Activated naive CD4-positive, alpha-beta T cell treated with anti-CD3 and anti-CD28 coated beads, Interleukin-2, amount 50 U/mL, for 24 hours (primary cell): ENCODE results near the gene ANAPC1.
"Not testable (repeated sequence)": the region's sequence is repeated elsewhere in the genome, so short reads cannot be mapped to it uniquely, and the experiment has no call there.

Experiments used
- H3K27ac Mint-ChIP-seq: one replicate; pipeline ENCODE4 v1.8.0; 2021; ENCODE audit warnings: mild to moderate bottlenecking, mixed read lengths
- H3K27me3 Mint-ChIP-seq: one replicate; pipeline ENCODE4 v1.8.0; 2021; ENCODE audit warnings: mixed read lengths
- H3K36me3 Mint-ChIP-seq: one replicate; pipeline ENCODE4 v1.8.0; 2021; ENCODE audit warnings: mixed read lengths
- H3K4me1 Mint-ChIP-seq: one replicate; pipeline ENCODE4 v1.8.0; 2021; ENCODE audit warnings: mixed read lengths
- H3K4me3 Mint-ChIP-seq: one replicate; pipeline ENCODE4 v1.8.0; 2021; ENCODE audit warnings: mild to moderate bottlenecking, mixed read lengths
- H3K9me3 Mint-ChIP-seq: one replicate; pipeline ENCODE4 v1.8.0; 2021; ENCODE audit warnings: mixed read lengths

ANAPC1 gene

DNA sequence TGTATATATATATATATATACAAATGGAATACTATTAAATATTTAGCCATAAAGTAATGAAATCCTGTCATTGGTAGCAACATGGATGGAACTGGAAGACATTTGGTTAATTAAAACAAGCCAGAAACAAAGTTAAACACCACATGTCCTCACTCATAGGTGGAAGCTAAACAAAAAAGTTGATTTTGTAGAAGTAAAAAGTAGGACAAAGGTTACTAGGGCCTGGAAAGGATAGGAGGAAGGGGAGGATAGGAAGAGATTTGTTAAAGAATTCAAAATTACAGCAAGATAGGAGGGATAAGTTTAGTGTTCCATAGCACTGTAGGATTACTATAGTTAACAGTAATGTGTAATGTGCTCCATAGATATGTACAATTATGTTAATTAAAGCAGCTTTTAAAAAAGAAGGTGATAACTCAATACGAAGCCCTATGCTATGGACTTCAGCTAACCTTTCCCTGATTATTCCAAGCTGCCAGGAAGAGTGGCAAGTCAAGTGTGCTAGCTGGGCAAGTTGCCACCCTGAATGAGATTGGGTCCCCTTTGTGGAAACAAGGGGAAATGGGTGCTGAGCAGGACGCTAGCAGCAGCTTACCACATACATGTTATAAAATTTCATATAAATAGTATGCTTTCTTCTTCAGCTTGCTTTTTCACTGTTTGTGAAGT is 26.8 kb upstream of the ANAPC1 start:
- Mint-ChIP-seq H3K27ac (no peak overlapping the region), H3K36me3 (no peaks in the 10 kb centered on the region), H3K27me3 (no peaks in the 10 kb centered on the region), H3K9me3 (no peaks in the 10 kb centered on the region), H3K4me1 (peaks cover 15% of the 10 kb centered on the region), H3K4me3 (no peak overlapping the region)

DNA sequence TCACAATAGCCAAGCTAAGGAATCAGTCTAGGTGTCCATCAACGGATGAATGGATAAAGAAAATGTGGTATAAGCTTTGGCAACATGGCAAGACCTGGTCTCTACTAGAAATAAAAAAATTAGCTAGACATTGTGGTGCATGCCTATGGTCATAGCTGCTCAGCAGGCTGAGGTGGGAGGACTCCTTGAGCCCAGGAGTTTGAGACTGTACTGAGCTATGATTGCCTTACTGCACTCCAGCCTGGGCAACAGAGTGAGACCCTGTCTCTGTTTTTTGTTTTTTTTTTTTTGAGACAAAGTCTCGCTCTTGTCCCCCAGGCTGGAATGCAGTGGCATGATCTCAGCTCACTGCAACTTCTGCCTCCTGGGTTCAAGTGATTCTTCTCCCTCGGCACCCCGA is 26.0 kb upstream of the ANAPC1 start:
- not testable (repeated sequence) for H3K9me3 Mint-ChIP-seq, H3K36me3 Mint-ChIP-seq, H3K27ac Mint-ChIP-seq, H3K4me3 Mint-ChIP-seq, H3K27me3 Mint-ChIP-seq
- peaks cover 16% of the 10 kb centered on the region for H3K4me1 Mint-ChIP-seq

DNA sequence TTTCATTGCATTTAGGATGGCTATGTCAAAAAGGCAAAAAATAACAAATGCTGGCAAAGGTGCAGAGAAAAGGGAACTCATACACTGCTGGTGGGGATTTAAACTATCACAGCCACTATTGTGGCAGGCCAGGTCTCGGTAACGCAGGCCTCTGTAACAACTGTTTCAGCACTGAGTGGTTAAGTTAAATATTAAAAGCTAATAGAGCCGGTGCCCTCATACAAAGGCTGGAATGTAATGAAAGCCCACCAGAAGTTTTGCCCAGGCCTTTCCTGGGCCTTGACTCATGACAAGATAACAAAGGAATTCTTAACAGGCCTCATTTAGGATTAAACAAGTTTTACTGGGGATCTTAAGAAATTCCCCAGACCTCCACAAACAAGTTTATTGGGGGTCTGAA is 25.1 kb upstream of the ANAPC1 start:
- Mint-ChIP-seq H3K36me3 (no peaks in the 10 kb centered on the region), H3K4me1 (peaks cover 16% of the 10 kb centered on the region), H3K27ac (no peak overlapping the region), H3K9me3 (no peaks in the 10 kb centered on the region), H3K4me3 (no peak overlapping the region), H3K27me3 (no peaks in the 10 kb centered on the region)

DNA sequence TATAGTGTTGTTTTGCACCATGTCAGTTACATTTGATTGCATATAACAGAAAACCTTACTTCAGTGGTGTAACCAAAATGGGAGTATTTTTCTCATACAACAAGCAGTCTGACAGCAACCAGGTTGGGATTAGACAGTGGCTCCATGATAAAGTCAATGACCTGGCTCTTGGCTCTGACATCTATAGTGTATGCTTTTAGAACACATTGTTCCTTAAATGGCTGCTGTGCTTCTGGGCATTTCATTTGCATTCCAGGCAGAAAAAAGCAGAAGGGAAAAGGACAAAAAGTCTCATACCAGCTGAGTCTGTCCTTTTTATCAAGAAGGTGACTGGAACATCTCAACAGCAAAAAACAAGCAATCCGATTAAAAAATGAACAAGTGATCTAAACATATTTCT is 24.6 kb upstream of the ANAPC1 start:
- H3K27ac Mint-ChIP-seq, result no peak overlapping the region
- no peaks in the 10 kb centered on the region for H3K27me3 Mint-ChIP-seq
- peaks cover 16% of the 10 kb centered on the region for H3K4me1 Mint-ChIP-seq
- H3K9me3 Mint-ChIP-seq, result no peaks in the 10 kb centered on the region
- no peak overlapping the region for H3K4me3 Mint-ChIP-seq
- H3K36me3 Mint-ChIP-seq, result no peaks in the 10 kb centered on the region

DNA sequence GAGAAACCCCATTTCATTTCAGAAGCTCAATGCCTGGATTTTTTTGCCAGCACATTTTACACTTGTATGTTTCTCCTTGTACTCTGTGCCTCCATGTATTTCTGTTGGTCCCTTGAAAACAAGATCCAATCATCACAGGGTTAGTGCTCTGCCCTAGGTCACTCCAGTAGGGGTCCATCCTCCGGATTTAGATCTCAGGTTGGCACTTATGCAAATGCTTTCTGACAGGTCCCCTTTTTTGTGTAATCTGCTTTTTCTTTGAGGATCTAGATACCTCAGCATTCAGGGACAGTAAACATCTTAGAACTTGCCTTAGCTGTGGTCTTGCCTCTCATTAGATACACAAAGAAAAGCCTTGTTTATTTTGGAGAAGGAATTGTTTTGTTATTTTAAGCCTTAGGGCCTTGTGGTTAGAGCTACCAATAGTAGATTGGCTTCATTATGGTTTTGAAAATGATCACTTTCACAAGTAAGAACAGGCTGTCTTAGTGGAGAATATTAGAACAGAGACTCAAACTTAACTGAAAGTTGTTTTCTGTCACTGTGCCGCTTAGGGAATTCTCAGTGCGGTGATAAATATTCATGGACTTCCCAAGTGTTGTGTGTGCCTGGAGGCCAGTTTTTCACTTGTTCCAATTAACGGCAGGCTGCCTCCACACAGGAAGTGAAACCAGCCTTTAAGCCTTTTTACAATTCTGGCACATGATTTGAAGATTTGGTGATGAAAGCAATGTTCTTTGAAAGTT is 22.2 kb upstream of the ANAPC1 start:
- H3K27me3 Mint-ChIP-seq, result no peaks in the 10 kb centered on the region
- H3K27ac Mint-ChIP-seq, result peak overlapping the region; percentile 35
- H3K36me3 Mint-ChIP-seq, result no peaks in the 10 kb centered on the region
- peaks cover 16% of the 10 kb centered on the region for H3K4me1 Mint-ChIP-seq
- H3K4me3 Mint-ChIP-seq, result no peak overlapping the region
- H3K9me3 Mint-ChIP-seq, result no peaks in the 10 kb centered on the region

DNA sequence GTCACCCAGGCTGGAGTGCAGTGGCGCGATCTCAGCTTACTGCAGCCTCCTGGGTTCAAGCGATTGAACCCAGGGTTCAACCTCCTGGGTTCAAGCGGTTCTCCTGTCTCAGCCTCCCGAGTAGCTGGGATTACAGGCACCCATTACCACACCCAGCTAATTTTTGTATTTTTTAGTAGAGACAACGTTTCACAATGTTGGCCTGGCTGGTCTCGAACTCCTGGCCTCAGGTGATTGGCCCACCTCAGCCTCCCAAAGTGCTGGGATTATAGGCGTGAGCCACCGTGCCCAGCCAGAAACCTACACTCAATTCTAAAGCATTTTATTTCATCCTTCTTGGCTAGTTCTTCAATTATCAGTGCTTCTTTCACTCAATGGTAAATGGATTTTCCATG is 21.5 kb upstream of the ANAPC1 start:
- H3K4me3 Mint-ChIP-seq, H3K36me3 Mint-ChIP-seq, H3K27me3 Mint-ChIP-seq, H3K27ac Mint-ChIP-seq, H3K9me3 Mint-ChIP-seq: not testable (repeated sequence)
- H3K4me1 Mint-ChIP-seq, result peaks cover 20% of the 10 kb centered on the region

DNA sequence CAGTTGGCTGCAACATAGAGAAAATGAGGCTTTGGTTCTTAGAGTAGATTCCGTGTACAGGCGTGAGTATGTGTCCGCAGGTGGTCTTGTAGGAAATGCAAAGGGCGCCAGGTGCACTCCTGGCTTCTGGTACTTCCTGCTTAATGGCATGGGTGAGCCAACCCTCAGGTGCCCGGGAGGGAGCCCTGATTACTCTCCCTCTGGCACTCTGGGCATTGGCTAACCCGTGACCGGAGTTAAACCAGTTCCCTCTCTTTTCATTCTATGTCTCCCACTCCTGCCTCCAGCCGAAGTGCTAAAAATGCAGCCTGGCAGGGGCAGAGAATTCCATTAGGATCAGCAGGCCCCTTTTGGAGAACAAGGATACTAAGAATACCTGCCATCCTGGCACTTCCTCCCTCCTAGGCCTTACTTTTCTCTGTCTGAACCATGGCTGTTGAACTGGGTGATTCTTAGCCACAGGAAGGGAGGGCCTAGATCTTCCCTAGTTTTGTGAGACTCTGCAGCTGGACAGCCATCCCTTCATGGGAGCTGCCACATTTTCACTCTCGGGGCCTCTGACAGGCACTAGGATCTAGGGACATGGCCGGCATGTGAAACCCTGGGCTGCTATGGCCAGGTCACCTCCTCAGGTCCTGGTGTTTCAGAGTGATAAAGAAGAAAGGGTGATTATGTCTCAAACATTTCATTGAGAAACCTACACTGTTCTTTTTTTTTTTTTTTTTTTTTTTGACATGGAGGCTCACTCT is 20.9 kb upstream of the ANAPC1 start:
- Mint-ChIP-seq H3K4me3 (no peak overlapping the region), H3K36me3 (no peaks in the 10 kb centered on the region), H3K27me3 (no peaks in the 10 kb centered on the region), H3K4me1 (peaks cover 20% of the 10 kb centered on the region), H3K27ac (no peak overlapping the region), H3K9me3 (no peaks in the 10 kb centered on the region)

DNA sequence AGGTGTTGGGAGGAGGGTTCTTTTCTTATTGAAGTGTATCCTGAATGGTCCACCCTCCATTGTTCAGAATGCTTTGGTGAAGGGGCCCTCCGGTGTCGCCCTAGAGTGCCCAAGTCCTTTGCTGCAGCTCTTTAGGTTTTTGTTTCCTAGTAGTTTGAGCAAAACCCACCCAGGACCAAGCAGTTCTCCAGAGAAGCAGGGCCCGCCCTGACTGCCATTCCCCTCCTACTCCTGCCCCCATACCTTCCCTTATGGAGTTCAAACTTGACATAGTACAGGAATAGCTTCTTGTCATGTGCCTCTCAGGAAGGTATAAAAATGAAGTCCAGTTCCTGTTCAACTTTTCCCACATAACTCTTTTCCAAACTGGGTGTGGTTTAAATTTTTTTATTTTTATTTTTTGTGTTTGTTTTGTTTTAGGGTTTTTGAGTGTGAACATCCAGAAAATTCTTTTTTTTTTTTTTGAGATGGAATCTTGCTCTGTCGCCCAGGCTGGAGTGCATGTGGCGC is 20.0 kb upstream of the ANAPC1 start:
- H3K9me3 Mint-ChIP-seq, result no peaks in the 10 kb centered on the region
- H3K27me3 Mint-ChIP-seq, result no peaks in the 10 kb centered on the region
- no peak overlapping the region for H3K4me3 Mint-ChIP-seq
- no peak overlapping the region for H3K27ac Mint-ChIP-seq
- peaks cover 20% of the 10 kb centered on the region for H3K4me1 Mint-ChIP-seq
- H3K36me3 Mint-ChIP-seq, result no peaks in the 10 kb centered on the region

DNA sequence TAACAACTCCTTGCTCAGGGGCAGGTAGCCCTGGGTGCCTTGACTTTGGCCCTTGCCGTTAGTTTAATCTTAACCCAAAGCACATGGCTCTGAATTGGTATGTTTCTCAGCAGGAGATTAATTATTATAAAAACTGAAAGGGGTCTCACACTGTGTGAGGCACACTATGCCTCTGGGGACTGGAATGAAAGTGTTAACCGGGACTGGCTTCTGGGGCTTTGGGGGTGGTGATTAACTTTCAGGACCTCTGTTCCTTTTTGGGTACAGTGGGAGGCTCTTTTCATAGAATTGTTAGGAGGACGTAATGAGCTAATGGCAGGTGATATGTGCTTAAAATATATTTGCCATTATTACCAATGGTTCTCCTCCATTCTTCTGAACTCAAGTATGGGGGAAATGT is 19.5 kb upstream of the ANAPC1 start:
- H3K27ac Mint-ChIP-seq, result no peak overlapping the region
- H3K4me1 Mint-ChIP-seq, result peaks cover 20% of the 10 kb centered on the region
- no peaks in the 10 kb centered on the region for H3K27me3 Mint-ChIP-seq
- no peaks in the 10 kb centered on the region for H3K9me3 Mint-ChIP-seq
- H3K4me3 Mint-ChIP-seq, result no peak overlapping the region
- no peaks in the 10 kb centered on the region for H3K36me3 Mint-ChIP-seq

DNA sequence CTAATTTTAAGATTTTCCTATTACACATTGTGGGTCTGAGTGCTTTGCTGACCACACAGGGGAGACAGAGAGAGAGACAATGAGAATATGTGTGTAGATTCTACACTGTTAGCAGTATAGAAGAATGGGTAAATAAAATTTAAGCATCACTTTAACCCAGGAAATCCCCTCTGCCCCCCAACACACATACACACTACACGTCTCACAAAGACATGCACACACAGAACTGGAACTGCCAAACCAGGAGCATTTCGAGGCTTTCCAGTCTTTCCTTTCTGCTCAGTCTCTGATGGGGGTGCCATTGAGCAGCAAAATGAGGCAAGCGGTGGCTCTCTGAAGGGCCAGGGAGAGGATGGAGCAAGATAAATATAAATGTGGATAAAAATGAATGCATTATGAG is 16.9 kb upstream of the ANAPC1 start:
- no peak overlapping the region for H3K4me3 Mint-ChIP-seq
- H3K27ac Mint-ChIP-seq, result no peak overlapping the region
- H3K36me3 Mint-ChIP-seq, result no peaks in the 10 kb centered on the region
- H3K9me3 Mint-ChIP-seq, result no peaks in the 10 kb centered on the region
- peaks cover 2% of the 10 kb centered on the region for H3K27me3 Mint-ChIP-seq
- peaks cover 15% of the 10 kb centered on the region for H3K4me1 Mint-ChIP-seq

DNA sequence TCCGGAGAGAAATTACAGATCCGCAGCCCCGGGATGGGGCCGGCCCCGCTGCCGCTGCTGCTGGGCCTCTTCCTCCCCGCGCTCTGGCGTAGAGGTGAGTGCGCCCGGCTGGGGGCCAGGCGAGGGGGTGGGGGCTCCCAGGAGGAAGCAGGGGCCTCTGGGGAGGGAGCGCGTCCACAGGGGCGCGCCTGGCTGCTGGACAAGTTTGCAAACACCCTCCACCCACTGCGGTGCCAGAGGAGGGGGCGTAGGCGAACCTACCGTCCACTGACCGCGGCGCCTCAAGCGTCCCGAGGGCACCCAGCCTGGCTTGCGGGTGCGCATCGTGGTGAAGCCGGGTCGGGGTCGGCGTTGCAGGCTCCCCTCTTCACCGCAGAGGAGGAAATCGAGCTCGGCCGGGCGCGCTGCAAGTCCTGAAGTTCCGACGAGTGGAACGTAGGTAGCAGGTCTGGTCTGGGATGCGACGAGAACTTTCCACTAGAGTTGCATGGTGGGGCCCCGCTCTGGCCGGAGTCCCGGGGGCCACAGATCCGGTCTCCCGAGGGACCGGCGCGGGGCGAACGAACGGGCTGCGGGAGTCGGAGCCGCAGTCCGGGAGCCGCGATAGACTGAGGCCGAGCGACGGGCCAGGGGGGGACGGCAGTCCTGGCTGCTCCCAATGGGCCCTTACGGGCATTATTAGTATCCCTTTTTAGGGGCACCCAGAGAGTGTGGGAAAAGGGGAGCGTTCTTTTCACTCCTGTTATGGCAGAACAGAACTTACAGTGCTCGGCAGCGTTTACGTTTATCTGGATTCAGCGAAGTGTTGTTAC is 14.9 kb upstream of the ANAPC1 start:
- H3K27me3 Mint-ChIP-seq, result peaks cover 2% of the 10 kb centered on the region
- H3K36me3 Mint-ChIP-seq, result no peaks in the 10 kb centered on the region
- no peak overlapping the region for H3K27ac Mint-ChIP-seq
- H3K4me3 Mint-ChIP-seq, result peak overlapping the region; percentile 73
- peaks cover 12% of the 10 kb centered on the region for H3K4me1 Mint-ChIP-seq
- H3K9me3 Mint-ChIP-seq, result no peaks in the 10 kb centered on the region

DNA sequence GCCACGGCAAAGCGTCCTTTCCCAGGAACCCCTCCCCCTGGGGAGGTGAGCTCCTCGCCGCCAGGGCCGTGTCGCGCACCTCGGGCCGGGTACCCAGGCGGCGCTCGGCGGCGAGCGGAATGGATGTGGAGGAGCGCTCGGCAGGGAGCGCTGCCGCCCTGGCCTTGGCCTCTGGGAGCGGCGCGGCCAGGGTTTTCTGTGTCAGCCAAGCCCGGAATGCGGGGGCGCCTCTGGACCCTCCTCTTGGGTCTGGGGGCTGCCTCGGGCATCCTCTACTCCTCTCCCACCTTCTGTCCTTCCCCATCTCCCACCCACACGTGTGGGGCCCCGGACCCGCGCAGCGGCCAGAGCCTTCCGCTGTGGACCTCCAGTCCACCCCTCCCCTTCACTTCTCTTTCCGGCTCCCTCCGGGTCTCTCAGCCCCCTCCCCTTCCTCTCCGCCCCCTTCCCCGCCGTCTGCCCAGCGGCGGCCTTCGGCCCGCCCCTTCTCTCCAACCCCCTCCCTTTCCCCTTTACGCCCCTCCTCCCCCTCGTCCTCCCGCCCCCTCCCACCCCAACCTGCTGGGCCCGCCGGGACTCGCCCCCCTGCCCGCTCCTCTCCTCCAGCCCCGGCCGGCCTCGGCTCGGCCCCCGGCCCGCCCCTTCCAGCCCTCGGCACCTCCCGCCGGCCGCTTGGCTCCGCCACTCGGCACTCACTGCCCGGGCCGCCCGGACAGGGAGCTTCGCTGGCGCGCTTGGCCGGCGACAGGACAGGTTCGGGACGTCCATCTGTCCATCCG is 14.1 kb upstream of the ANAPC1 start, which contains the start of gene MERTK:
MERTK (plus strand) TSS at position 684 of the 779 bp plus-strand sequence. CDS start 129 bp downstream, outside the sequence.
- Mint-ChIP-seq H3K9me3 (no peaks in the 10 kb centered on the region), H3K27ac (peak within 1 kb of the TSS; percentile 21), H3K27me3 (peaks cover 2% of the 10 kb centered on the region), H3K4me3 (peak within 1 kb of the TSS; percentile 80), H3K36me3 (no peaks in the 10 kb centered on the region), H3K4me1 (peaks cover 12% of the 10 kb centered on the region)

DNA sequence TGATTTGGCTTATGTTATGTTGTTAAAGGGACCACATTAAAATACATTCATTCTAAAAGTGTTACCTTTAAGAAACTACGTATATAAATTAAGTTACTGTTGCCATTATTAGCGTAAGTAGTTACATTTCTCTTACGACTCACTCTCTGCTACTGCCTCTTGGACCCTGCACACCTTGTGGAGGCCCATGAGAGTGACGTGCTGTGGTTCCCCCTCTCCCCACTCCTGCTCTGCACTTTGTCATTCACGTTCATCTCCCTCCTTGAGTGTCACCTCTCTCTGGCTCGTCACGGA is 13.6 kb upstream of the ANAPC1 start:
- Mint-ChIP-seq H3K27ac (peak overlapping the region; percentile 21), H3K36me3 (no peaks in the 10 kb centered on the region), H3K4me1 (peaks cover 12% of the 10 kb centered on the region), H3K27me3 (peaks cover 2% of the 10 kb centered on the region), H3K4me3 (peak overlapping the region; percentile 80), H3K9me3 (no peaks in the 10 kb centered on the region)

DNA sequence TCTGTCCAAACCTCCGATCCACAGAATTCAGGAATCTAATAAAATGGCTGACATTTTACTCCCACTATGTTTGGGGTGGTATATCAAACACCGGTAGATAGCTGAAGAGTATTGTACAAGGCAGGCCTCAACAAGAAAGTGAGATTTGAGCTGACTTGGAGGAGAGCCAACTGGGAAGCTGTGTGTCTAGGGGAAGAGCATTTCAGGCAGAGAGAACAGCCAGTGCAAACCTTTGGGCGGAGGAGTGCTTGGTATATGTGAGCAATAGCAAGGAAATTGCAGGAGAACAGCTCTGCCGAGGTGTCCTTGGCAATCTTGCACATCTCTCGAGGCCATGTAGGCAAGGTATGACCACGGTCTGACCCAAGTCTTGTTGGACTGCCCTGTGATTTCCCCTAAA is 12.6 kb upstream of the ANAPC1 start:
- H3K4me1 Mint-ChIP-seq, result peaks cover 12% of the 10 kb centered on the region
- H3K27ac Mint-ChIP-seq, result no peak overlapping the region
- H3K36me3 Mint-ChIP-seq, result no peaks in the 10 kb centered on the region
- H3K27me3 Mint-ChIP-seq, result peaks cover 2% of the 10 kb centered on the region
- no peaks in the 10 kb centered on the region for H3K9me3 Mint-ChIP-seq
- no peak overlapping the region for H3K4me3 Mint-ChIP-seq

DNA sequence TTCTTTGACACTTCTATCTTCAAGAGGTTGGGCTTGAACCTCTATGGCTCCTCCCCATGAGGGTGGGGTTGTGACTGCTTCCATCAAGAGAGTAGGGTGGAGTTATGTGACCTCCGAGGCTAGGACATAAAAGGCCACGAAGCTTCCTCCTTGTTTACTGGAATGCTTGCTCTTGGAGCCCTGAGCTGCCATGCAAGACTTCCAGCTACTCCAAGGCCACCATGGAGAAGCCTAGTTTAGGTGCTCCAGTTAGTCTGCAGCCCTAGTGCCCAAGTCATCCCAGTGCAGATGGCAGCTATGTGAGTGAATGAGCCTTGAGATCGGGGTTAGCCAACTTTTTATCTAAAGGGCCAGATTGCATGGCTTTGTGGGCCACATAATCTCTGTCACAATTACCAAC is 12.0 kb upstream of the ANAPC1 start:
- H3K9me3 Mint-ChIP-seq, result no peaks in the 10 kb centered on the region
- peaks cover 12% of the 10 kb centered on the region for H3K4me1 Mint-ChIP-seq
- no peaks in the 10 kb centered on the region for H3K36me3 Mint-ChIP-seq
- H3K27me3 Mint-ChIP-seq, result peaks cover 2% of the 10 kb centered on the region
- no peak overlapping the region for H3K27ac Mint-ChIP-seq
- H3K4me3 Mint-ChIP-seq, result no peak overlapping the region
